Hepatocyte (in vitro differentiated cells): ENCODE data around the gene ARL15. TPM values are rescaled to one million over a fixed set of nuclear protein-coding genes. Genes with fewer than 3 reads are reported as not detected.

ENCODE experiments used
- DNase-seq: peaks from one replicate; pipeline ENCODE4 v3.0.0-alpha.2; 2016; ENCODE audit warnings: low spot score
- H2AFZ ChIP-seq: fragments of 200-600 bp; sonication (generic); 2 replicates; pipeline ENCODE4 v1.6.0; 2016; ENCODE audit warnings: antibody characterized with exemption, mild to moderate bottlenecking
- H3K27ac ChIP-seq: fragments of 200-600 bp; sonication (generic); 2 replicates; pipeline ENCODE4 v1.5.1; 2016; ENCODE audit warnings: mild to moderate bottlenecking
- H3K27me3 ChIP-seq: fragments of 200-600 bp; sonication (generic); 2 replicates; pipeline ENCODE4 v1.6.1; 2016
- H3K36me3 ChIP-seq: fragments of 200-600 bp; sonication (generic); replicated peaks from 2 replicates; pipeline ENCODE4 v1.5.1; 2016; ENCODE audit warnings: low read depth; ENCODE audit not compliant: insufficient read depth
- H3K4me1 ChIP-seq: fragments of 200-600 bp; sonication (generic); 2 replicates; pipeline ENCODE4 v1.5.1; 2016; ENCODE audit warnings: mild to moderate bottlenecking, moderate library complexity; ENCODE audit not compliant: insufficient read depth
- H3K4me2 ChIP-seq: fragments of 200-600 bp; sonication (generic); 2 replicates; pipeline ENCODE4 v1.6.0; 2016
- H3K4me3 ChIP-seq: fragments of 200-600 bp; sonication (generic); 2 replicates; pipeline ENCODE4 v1.5.1; 2016; ENCODE audit warnings: mild to moderate bottlenecking
- H3K79me2 ChIP-seq: fragments of 200-600 bp; sonication (generic); 2 replicates; pipeline ENCODE4 v1.6.0; 2017; ENCODE audit warnings: mild to moderate bottlenecking
- H3K9me2 ChIP-seq: fragments of 200-600 bp; sonication (generic); replicated peaks from 2 replicates; pipeline ENCODE4 v1.6.0; 2017; ENCODE audit warnings: mild to moderate bottlenecking; ENCODE audit not compliant: insufficient read depth
- H3K9me3 ChIP-seq: fragments of 200-600 bp; sonication (generic); 2 replicates; pipeline ENCODE4 v1.5.1; 2016; ENCODE audit warnings: low read depth, mild to moderate bottlenecking
- H4K20me1 ChIP-seq: fragments of 200-600 bp; sonication (generic); 2 replicates; pipeline ENCODE4 v1.6.0; 2016; ENCODE audit warnings: mild to moderate bottlenecking; ENCODE audit not compliant: insufficient read depth, poor library complexity, severe bottlenecking
- EZH2 ChIP-seq: fragments of 200-600 bp; sonication (generic); IDR thresholded peaks from 2 replicates; pipeline ENCODE4 v1.6.1; 2016; ENCODE audit warnings: antibody characterized with exemption, mild to moderate bottlenecking, borderline replicate concordance
- EZH2phosphoT487 ChIP-seq: fragments of 200-600 bp; sonication (generic); IDR thresholded peaks from one replicate; pipeline ENCODE4 v1.6.1; 2018; ENCODE audit warnings: antibody characterized with exemption, mild to moderate bottlenecking, low read depth, moderate library complexity; ENCODE audit not compliant: unreplicated experiment, severe bottlenecking
- WGBS: methylation state at CpG from one replicate; pipeline ENCODE4 v1.1.6; 2016; ENCODE audit warnings: low lambda C conversion rate; ENCODE audit errors: missing lambda C conversion rate; 5-methylcytosine and 5-hydroxymethylcytosine counted together
- polyA plus RNA-seq: library from polyadenylated mRNA; unstranded; fragments of >200 nt; fragmentation: Nextera tagmentation; extraction: Ambion mirVana; gene quantifications from 2 replicates; pipeline ENCODE4 v1.2.1, GENCODE V29; 2016
- total RNA-seq: library from RNA; depleted of rRNA; stranded (reverse); fragments of >200 nt; gene quantifications from 2 replicates; pipeline ENCODE4 v1.2.3, GENCODE V29; 2014
- TF ChIP-seq, protein P1 (sequence below): fragments of 200-600 bp; sonication (generic); IDR thresholded peaks from 2 replicates; pipeline ENCODE4 v1.5.1; 2016; ENCODE audit warnings: antibody characterized with exemption, mild to moderate bottlenecking; ENCODE audit not compliant: poor library complexity

Gene ARL15
- total and polyA plus RNA-seq, 2 experiments from 2014 or later, result 13.3 to 66.3 TPM

GRCh38 chr5:54272746-54273145 is 37.6 kb downstream of the ARL15 start:
- Histone ChIP-seq H3K4me3 (no peak overlapping the region), H3K79me2 (peaks cover 60% of the 10 kb centered on the region), H3K36me3 (no peaks in the 10 kb centered on the region), H2AFZ (no peak overlapping the region), H3K9me2 (no peaks in the 10 kb centered on the region), H3K4me2 (no peak overlapping the region), H3K27me3 (no peaks in the 10 kb centered on the region), H3K9me3 (no peaks in the 10 kb centered on the region), H3K4me1 (no peaks in the 10 kb centered on the region), H3K27ac (no peak overlapping the region), H4K20me1 (no peaks in the 10 kb centered on the region)
- TF ChIP-seq, protein P1, sequence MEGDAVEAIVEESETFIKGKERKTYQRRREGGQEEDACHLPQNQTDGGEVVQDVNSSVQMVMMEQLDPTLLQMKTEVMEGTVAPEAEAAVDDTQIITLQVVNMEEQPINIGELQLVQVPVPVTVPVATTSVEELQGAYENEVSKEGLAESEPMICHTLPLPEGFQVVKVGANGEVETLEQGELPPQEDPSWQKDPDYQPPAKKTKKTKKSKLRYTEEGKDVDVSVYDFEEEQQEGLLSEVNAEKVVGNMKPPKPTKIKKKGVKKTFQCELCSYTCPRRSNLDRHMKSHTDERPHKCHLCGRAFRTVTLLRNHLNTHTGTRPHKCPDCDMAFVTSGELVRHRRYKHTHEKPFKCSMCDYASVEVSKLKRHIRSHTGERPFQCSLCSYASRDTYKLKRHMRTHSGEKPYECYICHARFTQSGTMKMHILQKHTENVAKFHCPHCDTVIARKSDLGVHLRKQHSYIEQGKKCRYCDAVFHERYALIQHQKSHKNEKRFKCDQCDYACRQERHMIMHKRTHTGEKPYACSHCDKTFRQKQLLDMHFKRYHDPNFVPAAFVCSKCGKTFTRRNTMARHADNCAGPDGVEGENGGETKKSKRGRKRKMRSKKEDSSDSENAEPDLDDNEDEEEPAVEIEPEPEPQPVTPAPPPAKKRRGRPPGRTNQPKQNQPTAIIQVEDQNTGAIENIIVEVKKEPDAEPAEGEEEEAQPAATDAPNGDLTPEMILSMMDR, result no peak
- TF ChIP-seq EZH2phosphoT487 (no peak), EZH2 (no peak)
- 97% methylated on average over 1 of the region's 1 CpG for WGBS
- DNase-seq, result no peak

DNA sequence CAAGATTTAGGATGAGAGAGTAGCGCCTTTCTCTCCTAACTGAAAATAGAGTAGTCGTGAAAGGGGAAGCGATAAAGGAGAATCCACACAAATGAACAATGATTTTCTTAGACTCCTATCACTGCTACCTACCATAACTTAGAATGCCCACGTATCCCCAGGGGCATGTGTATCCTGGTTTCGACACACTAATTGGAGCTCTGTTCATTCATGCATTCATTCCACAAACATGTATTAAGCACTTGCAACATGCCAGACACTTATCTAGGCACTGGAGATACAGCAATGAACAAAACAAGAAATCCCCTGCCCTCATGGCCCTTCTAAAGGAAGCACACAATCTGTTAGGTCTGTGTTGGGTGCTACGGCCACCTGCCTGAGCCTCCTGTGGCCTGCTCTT is 40.0 kb downstream of the ARL15 start:
- Histone ChIP-seq H3K79me2 (peaks cover 49% of the 10 kb centered on the region), H3K27ac (no peak overlapping the region), H2AFZ (no peak overlapping the region), H3K9me3 (no peaks in the 10 kb centered on the region), H3K9me2 (no peaks in the 10 kb centered on the region), H3K4me3 (no peak overlapping the region), H3K36me3 (no peaks in the 10 kb centered on the region), H3K4me2 (no peak overlapping the region), H3K4me1 (no peaks in the 10 kb centered on the region), H4K20me1 (peaks cover 4% of the 10 kb centered on the region), H3K27me3 (no peaks in the 10 kb centered on the region)
- no peak for TF ChIP-seq EZH2phosphoT487
- TF ChIP-seq, protein P1, result no peak
- TF ChIP-seq EZH2, result no peak
- no peak for DNase-seq
- WGBS, result 81% methylated on average over 6 of the region's 6 CpGs

DNA sequence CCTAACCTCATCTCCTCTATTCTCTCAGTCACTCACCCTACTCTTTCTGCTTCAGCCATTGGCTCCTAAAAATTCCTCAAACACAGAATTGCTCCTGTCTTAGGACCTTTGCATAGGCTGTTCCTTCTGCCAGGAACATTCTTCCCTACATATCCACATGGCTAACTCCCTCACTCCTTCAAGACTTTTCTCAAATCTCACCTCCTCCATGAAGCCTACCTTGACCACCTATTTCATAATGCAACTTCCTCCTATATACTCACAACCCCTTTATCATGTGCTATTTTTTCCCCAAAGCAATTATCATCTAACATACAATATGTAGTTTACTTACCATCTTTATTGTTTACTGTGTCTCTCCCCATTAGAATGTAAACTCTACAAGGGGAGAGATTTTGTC is 45.8 kb downstream of the ARL15 start:
- DNase-seq, result no peak
- Histone ChIP-seq H4K20me1 (peaks cover 4% of the 10 kb centered on the region), H3K4me3 (no peak overlapping the region), H3K79me2 (peaks cover 49% of the 10 kb centered on the region), H3K4me2 (no peak overlapping the region), H3K9me2 (no peaks in the 10 kb centered on the region), H3K36me3 (no peaks in the 10 kb centered on the region), H3K27me3 (no peaks in the 10 kb centered on the region), H3K9me3 (no peaks in the 10 kb centered on the region), H3K4me1 (no peaks in the 10 kb centered on the region), H2AFZ (no peak overlapping the region), H3K27ac (no peak overlapping the region)
- TF ChIP-seq EZH2 (no peak), EZH2phosphoT487 (no peak)
- TF ChIP-seq, protein P1, result no peak

DNA sequence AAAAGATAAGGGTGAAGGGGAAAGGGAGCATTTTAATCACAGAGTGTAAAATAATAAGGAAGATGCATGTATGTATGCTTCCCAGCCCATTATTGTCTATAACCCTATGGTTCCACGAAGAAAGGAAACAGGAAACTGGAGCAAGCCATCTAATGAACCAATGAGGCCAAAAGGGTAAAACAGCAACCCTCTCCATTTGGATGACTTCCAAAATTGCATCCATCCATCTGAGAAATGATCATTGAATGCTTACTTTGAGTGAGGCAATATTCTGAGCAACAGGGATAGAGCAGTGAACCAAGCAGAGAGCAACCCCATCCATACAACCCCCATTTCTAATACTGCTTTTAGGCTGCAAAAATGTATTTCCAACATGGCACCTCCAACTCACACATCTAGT is 46.9 kb downstream of the ARL15 start:
- Histone ChIP-seq H2AFZ (no peak overlapping the region), H3K9me2 (no peaks in the 10 kb centered on the region), H3K9me3 (no peaks in the 10 kb centered on the region), H3K27me3 (no peaks in the 10 kb centered on the region), H3K36me3 (no peaks in the 10 kb centered on the region), H3K27ac (no peak overlapping the region), H3K79me2 (peaks cover 54% of the 10 kb centered on the region), H4K20me1 (peaks cover 4% of the 10 kb centered on the region), H3K4me3 (no peak overlapping the region), H3K4me1 (no peaks in the 10 kb centered on the region), H3K4me2 (no peak overlapping the region)
- TF ChIP-seq, protein P1, result no peak
- TF ChIP-seq EZH2phosphoT487 (no peak), EZH2 (no peak)
- WGBS, result 95% methylated on average over 1 of the region's 1 CpG
- no peak for DNase-seq
